Body of pancreas (tissue), 4 donors: Measurements from ENCODE around the gene BORCS8. TPM values are rescaled to one million over a fixed set of nuclear protein-coding genes. Genes with fewer than 3 reads are reported as not detected.

ENCODE experiments used
- ATAC-seq: fragments of 150-250 bp; one replicate; pipeline ENCODE4 v1.9.1; 2016
- DNase-seq, 4 donors: peaks; one replicate each; pipeline ENCODE4 v3.0.0-alpha.2; 2019
- H3K27ac ChIP-seq, 4 donors: fragments of 200-600 bp; sonication (generic); 1 replicate in 3 of 4; 2 replicates in 1 of 4; pipeline versions ENCODE4 v1.5.1 to v1.6.1; 2016 to 2019; ENCODE audit warnings: mild to moderate bottlenecking in 1 of 4, mixed read lengths in 1 of 4, moderate library complexity in 1 of 4
- H3K27me3 ChIP-seq, 2 donors: fragments of 200-600 bp; sonication (generic); one replicate each; pipeline ENCODE4 v1.6.0; 2016; ENCODE audit warnings: mild to moderate bottlenecking in 1 of 2
- H3K36me3 ChIP-seq, 2 donors: fragments of 200-600 bp; sonication (generic); replicated peaks in 1 of 2; 2 replicates each; pipeline ENCODE4 v1.5.1; 2016; ENCODE audit warnings: low read depth in 2 of 2; ENCODE audit not compliant: insufficient read depth in 1 of 2
- H3K4me1 ChIP-seq: fragments of 200-600 bp; sonication (generic); one replicate; pipeline ENCODE4 v1.6.0; 2016
- H3K4me3 ChIP-seq, 2 donors: fragments of 200-600 bp; sonication (generic); 1 replicate in 1 of 2; 2 replicates in 1 of 2; pipeline ENCODE4 v1.5.1; 2016 to 2019
- H3K9me3 ChIP-seq, 3 donors: fragments of 200-600 bp; sonication (generic); 1 replicate in 2 of 3; 2 replicates in 1 of 3; pipeline ENCODE4 v1.5.1; 2016
- CTCF ChIP-seq, 7 experiments: fragments of 450-650 bp in 4 of 7; fragments of 200-600 bp in 3 of 7; sonication (generic) in 3 of 7; IDR thresholded peaks; one replicate each; pipeline ENCODE4 v1.5.1; 2016 to 2019; ENCODE audit warnings: antibody characterized with exemption in 7 of 7
- POLR2A ChIP-seq, 3 donors: fragments of 450-650 bp; IDR thresholded peaks; one replicate each; pipeline ENCODE4 v1.6.1; 2016; ENCODE audit warnings: antibody characterized with exemption in 3 of 3, mild to moderate bottlenecking in 2 of 3
- WGBS, 2 donors: methylation state at CpG; one replicate each; pipeline ENCODE4 v1.1.5; 2017; 5-methylcytosine and 5-hydroxymethylcytosine counted together
- intact Hi-C: fragments of 100-400 bp; cut with DNase I; formaldehyde crosslinking; loops from one replicate; pipeline ENCODE4 v1.15.1; 2023
- total RNA-seq, 2 donors: library from RNA; depleted of rRNA; stranded (reverse); fragments of >200 nt; gene quantifications; one replicate each; pipeline ENCODE4 v1.1.0, GENCODE V29; 2016

The BORCS8 gene
- total RNA-seq, 2 donors from 2014 or later, result 5.4 to 25.4 TPM

DNA sequence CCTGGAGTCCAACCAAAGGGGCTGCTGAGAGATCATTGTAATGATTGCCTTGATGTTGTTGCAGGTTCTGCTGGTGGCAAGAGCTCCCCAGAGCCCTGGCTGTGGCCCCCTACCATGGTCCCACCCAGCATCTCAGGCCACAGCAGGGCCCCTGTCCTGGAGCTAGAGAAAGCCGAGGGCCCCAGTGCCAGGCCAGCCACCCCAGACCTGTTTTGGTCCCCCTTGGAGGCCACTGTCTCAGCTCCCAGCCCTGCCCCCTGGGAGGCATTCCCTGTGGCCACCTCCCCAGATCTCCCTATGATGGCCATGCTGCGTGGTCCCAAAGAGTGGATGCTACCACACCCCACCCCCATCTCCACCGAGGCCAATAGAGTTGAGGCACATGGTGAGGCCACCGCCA, 35.3 kb upstream of the BORCS8 start:
- no peaks in the 10 kb centered on the region for H3K9me3 ChIP-seq
- DNase-seq, result no peak
- H3K27me3 ChIP-seq, result no peaks in the 10 kb centered on the region
- H3K4me3 ChIP-seq, result no peak overlapping the region
- intact Hi-C loops, result no loop called here
- H3K36me3 ChIP-seq, result no peaks in the 10 kb centered on the region
- H3K4me1 ChIP-seq, result peaks cover 15% of the 10 kb centered on the region
- 65 to 86% methylated on average over 2 to 3 of the region's 4 CpGs for WGBS, 2 donors
- no peak for TF ChIP-seq CTCF (IDR thresholded peaks at IDR 0.05)
- TF ChIP-seq POLR2A (IDR thresholded peaks at IDR 0.05), result no peak
- ATAC-seq, result no peak
- no peak overlapping the region for H3K27ac ChIP-seq

DNA sequence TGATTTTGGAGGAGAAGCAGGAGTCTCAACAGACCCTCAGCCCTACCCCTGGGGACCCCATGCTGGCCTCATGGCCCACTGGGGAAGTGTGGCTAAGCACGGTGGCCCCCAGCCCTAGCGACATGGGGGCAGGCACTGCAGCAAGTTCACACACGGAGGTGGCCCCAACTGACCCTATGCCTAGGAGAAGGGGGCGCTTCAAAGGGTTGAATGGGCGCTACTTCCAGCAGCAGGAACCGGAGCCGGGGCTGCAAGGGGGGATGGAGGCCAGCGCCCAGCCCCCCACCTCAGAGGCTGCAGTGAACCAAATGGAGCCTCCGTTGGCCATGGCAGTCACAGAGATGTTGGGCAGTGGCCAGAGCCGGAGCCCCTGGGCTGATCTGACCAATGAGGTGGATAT, 34.7 kb upstream of the BORCS8 start:
- Histone ChIP-seq H3K9me3 (no peaks in the 10 kb centered on the region), H3K27ac (no peak overlapping the region), H3K27me3 (no peaks in the 10 kb centered on the region), H3K4me1 (peaks cover 15% of the 10 kb centered on the region), H3K36me3 (no peaks in the 10 kb centered on the region), H3K4me3 (no peak overlapping the region)
- ATAC-seq (no peak), DNase-seq (no peak)
- TF ChIP-seq CTCF (IDR thresholded peaks at IDR 0.05), result no peak
- no peak for TF ChIP-seq POLR2A (IDR thresholded peaks at IDR 0.05)
- WGBS, 2 donors, result 58 to 60% methylated on average over 6 to 9 of the region's 10 CpGs
- intact Hi-C loops, result no loop called here

DNA sequence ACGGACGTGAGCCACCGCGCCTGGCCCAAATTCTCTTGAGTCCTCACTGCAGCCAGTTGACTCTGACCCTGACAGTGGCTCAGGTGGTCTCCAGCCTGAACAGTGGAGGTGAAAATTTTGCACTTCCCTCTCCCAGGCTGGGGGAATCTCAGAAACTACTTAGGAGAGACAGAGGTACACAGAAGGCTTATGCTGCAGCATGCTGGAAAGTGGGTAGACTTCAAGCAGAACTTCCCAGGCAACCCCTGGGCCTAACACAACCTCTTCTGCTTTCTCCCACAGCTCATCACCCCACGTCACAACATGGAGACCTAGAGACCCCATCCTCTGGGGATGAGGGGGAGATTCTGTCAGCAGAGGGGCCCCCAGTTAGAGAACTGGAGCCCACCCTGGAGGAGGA, 34.3 kb upstream of the BORCS8 start:
- intact Hi-C loops, result no loop called here
- ATAC-seq (no peak), DNase-seq (no peak)
- no peak for TF ChIP-seq POLR2A (IDR thresholded peaks at IDR 0.05)
- no peak for TF ChIP-seq CTCF (IDR thresholded peaks at IDR 0.05)
- no peak overlapping the region for H3K4me3 ChIP-seq
- H3K4me1 ChIP-seq, result peaks cover 15% of the 10 kb centered on the region
- no peaks in the 10 kb centered on the region for H3K9me3 ChIP-seq
- WGBS, 2 donors, result 63 to 82% methylated on average over 5 of the region's 5 CpGs
- no peaks in the 10 kb centered on the region for H3K27me3 ChIP-seq
- H3K36me3 ChIP-seq, result no peaks in the 10 kb centered on the region
- no peak overlapping the region for H3K27ac ChIP-seq

DNA sequence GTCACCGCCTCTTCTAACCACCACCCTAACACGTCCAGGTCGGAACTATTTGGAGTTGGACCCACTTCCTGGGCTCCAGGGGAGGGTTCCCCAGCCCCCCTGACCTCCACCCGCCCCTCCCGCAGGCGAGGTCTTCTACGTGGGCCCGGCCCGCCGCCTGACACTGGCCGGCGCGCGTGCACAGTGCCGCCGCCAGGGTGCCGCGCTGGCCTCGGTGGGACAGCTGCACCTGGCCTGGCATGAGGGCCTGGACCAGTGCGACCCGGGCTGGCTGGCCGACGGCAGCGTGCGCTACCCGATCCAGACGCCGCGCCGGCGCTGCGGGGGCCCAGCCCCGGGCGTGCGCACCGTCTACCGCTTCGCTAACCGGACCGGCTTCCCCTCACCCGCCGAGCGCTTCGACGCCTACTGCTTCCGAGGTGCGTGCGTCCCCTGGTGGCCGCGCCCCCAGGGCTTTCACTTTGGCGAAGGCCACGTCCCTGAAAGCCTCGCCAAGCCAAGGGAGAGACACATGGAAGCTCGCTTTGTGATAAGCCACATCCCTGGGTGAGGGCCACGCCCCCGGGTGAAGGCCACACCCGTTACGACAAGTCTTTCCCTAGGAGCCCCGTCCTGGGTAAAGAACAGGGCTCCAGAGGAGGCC, 33.0 kb upstream of the BORCS8 start:
- DNase-seq (peak; percentile 70 to 79 (median 76)), ATAC-seq (peak; percentile 81)
- Histone ChIP-seq H3K4me1 (peaks cover 15% of the 10 kb centered on the region), H3K27me3 (no peaks in the 10 kb centered on the region), H3K27ac (no peak overlapping the region), H3K9me3 (no peaks in the 10 kb centered on the region), H3K4me3 (peak overlapping the region in 1 of 2 donors; percentile 6), H3K36me3 (no peaks in the 10 kb centered on the region)
- WGBS, 2 donors, result 2 to 12% methylated on average over 6 to 30 of the region's 59 CpGs
- intact Hi-C loops, result no loop called here
- no peak for TF ChIP-seq POLR2A (IDR thresholded peaks at IDR 0.05)
- TF ChIP-seq CTCF (IDR thresholded peaks at IDR 0.05), result peak; percentile 40 to 69 (median 62)
